RWPE2 (cell line): ENCODE results near the gene MRPS14.
"Not testable (repeated sequence)": the region's sequence is repeated elsewhere in the genome, so short reads cannot be mapped to it uniquely, and the experiment has no call there.

Experiments used
- ATAC-seq: fragments of 200-7000 bp; cut with Tn5 transposase; 3 replicates; pipeline ENCODE4 v1.9.1; 2021; ENCODE audit warnings: low read depth
- DNase-seq: peaks from one replicate; pipeline ENCODE4 v3.0.0-alpha.2; 2020; ENCODE audit warnings: low spot score
- H3K27ac ChIP-seq: fragments of 450-650 bp; 2 replicates; pipeline ENCODE4 v1.5.1; 2017; ENCODE audit warnings: mild to moderate bottlenecking; ENCODE audit not compliant: poor library complexity, severe bottlenecking
- H3K27me3 ChIP-seq: fragments of 250-450 bp; sonication (Bioruptor Pico); 2 replicates; pipeline ENCODE4 v1.5.1; 2021; ENCODE audit warnings: mild to moderate bottlenecking, moderate library complexity; ENCODE audit not compliant: insufficient read depth, poor library complexity, severe bottlenecking
- H3K36me3 ChIP-seq: fragments of 250-450 bp; sonication (Bioruptor Pico); 2 replicates; pipeline ENCODE4 v1.5.1; 2020; ENCODE audit warnings: low read depth, mild to moderate bottlenecking, moderate library complexity
- H3K4me1 ChIP-seq: fragments of 250-450 bp; sonication (Bioruptor Pico); 2 replicates; pipeline ENCODE4 v1.5.1; 2021; ENCODE audit warnings: mild to moderate bottlenecking, moderate library complexity; ENCODE audit not compliant: insufficient read depth, poor library complexity, severe bottlenecking
- H3K4me3 ChIP-seq: fragments of 250-450 bp; sonication (Bioruptor Pico); 2 replicates; pipeline ENCODE4 v1.5.1; 2021; ENCODE audit warnings: mild to moderate bottlenecking, moderate library complexity; ENCODE audit not compliant: severe bottlenecking
- H3K9me3 ChIP-seq: fragments of 250-450 bp; sonication (Bioruptor Pico); 2 replicates; pipeline ENCODE4 v1.5.1; 2021; ENCODE audit warnings: mild to moderate bottlenecking, moderate library complexity; ENCODE audit not compliant: severe bottlenecking
- CTCF ChIP-seq: fragments of 450-650 bp; IDR thresholded peaks from one replicate; pipeline ENCODE4 v1.5.1; 2017; ENCODE audit warnings: mild to moderate bottlenecking, moderate library complexity; ENCODE audit not compliant: poor library complexity, severe bottlenecking

The MRPS14 gene

GRCh38 chr1:175033953-175034352 is 10.7 kb upstream of the MRPS14 start:
- no peak for TF ChIP-seq CTCF
- Histone ChIP-seq H3K4me3 (no peak overlapping the region), H3K27me3 (no peaks in the 10 kb centered on the region), H3K4me1 (peaks cover 12% of the 10 kb centered on the region), H3K36me3 (no peaks in the 10 kb centered on the region), H3K27ac (no peak overlapping the region), H3K9me3 (no peaks in the 10 kb centered on the region)
- ATAC-seq (no peak), DNase-seq (no peak)

- DNase-seq (no peak), ATAC-seq (no peak)
- H3K27ac ChIP-seq: no peak overlapping the region
- peaks cover 13% of the 10 kb centered on the region for H3K4me1 ChIP-seq
- no peak for TF ChIP-seq CTCF
- H3K36me3 ChIP-seq: peaks cover 3% of the 10 kb centered on the region; the same call in 1 of the 2 replicates
- no peaks in the 10 kb centered on the region for H3K27me3 ChIP-seq
- H3K4me3 ChIP-seq: no peak overlapping the region
- H3K9me3 ChIP-seq: no peaks in the 10 kb centered on the region
Observed at GRCh38 chr1:175024773-175025172, 1.5 kb upstream of the MRPS14 start.

GRCh38 chr1:175023922-175024242 is 657 bp upstream of the MRPS14 start:
- peak overlapping the region; percentile 31 for H3K27ac ChIP-seq
- H3K4me1 ChIP-seq: not testable (repeated sequence)

GRCh38 chr1:175019524-175019923 is 3.7 kb downstream of the MRPS14 start:
- TF ChIP-seq CTCF: no peak

More at GRCh38 chr1:175023922-175024242, 657 bp upstream of the MRPS14 start:
- H3K27me3 ChIP-seq, ATAC-seq, DNase-seq, H3K9me3 ChIP-seq: not testable (repeated sequence)
- Histone ChIP-seq H3K36me3 (peaks cover 11% of the 10 kb centered on the region), H3K4me3 (peak overlapping the region; percentile 86)

GRCh38 chr1:175015243-175015642 is 8.0 kb downstream of the MRPS14 start:
- Histone ChIP-seq H3K4me3 (no peak overlapping the region), H3K27ac (no peak overlapping the region), H3K9me3 (no peaks in the 10 kb centered on the region), H3K27me3 (no peaks in the 10 kb centered on the region), H3K36me3 (peaks cover 90% of the 10 kb centered on the region), H3K4me1 (no peaks in the 10 kb centered on the region)
- DNase-seq: no peak
- ATAC-seq: no peak
- TF ChIP-seq CTCF: no peak

More at GRCh38 chr1:175019524-175019923, 3.7 kb downstream of the MRPS14 start:
- H3K36me3 ChIP-seq: peaks cover 49% of the 10 kb centered on the region
- H3K9me3 ChIP-seq: no peaks in the 10 kb centered on the region
- H3K4me3 ChIP-seq: no peak overlapping the region
- ATAC-seq (no peak), DNase-seq (no peak)
- H3K27me3 ChIP-seq: no peaks in the 10 kb centered on the region
- no peak overlapping the region for H3K27ac ChIP-seq
- H3K4me1 ChIP-seq: peaks cover 9% of the 10 kb centered on the region
